ENCODE results near the gene IZUMO4. TPM values are rescaled to one million over a fixed set of nuclear protein-coding genes. Genes with fewer than 3 reads are reported as not detected.

IZUMO4 gene
- total and polyA plus RNA-seq, 4 donors = 5.0 to 9.8 (median 7.3) TPM

GRCh38 chr19:2140138-2140569 is 43.4 kb downstream of the IZUMO4 start:
- Histone ChIP-seq H3K4me3 (no peak overlapping the region), H3K27me3 (ENCODE audit: control insufficient read depth in 3 of 3, insufficient read depth in 3 of 3, low read length in 2 of 3) (no peaks in the 10 kb centered on the region), H3K36me3 (ENCODE audit: control insufficient read depth in 4 of 4, insufficient read depth in 4 of 4, low read length in 4 of 4) (peaks cover 2 to 45% (median 14%) of the 10 kb centered on the region in 4 donors), H3K9me3 (ENCODE audit: control insufficient read depth in 4 of 4, insufficient read depth in 3 of 4, low read length in 3 of 4) (no peaks in the 10 kb centered on the region), H3K4me1 (ENCODE audit: control insufficient read depth in 5 of 5, insufficient read depth in 5 of 5, low read length in 5 of 5) (no peaks in the 10 kb centered on the region), H3K27ac (ENCODE audit: low read depth in 1 of 2, low read length in 1 of 2) (no peak overlapping the region), H3K9ac (ENCODE audit: insufficient read depth in 1 of 2, low read length in 2 of 2) (no peak overlapping the region)
- no peak for TF ChIP-seq CTCF (IDR thresholded peaks at IDR 0.05; ENCODE audit: control extremely low read depth, extremely low read depth)
- 88 to 90% methylated on average over 14 of the region's 14 CpGs for WGBS, 2 donors
- no peak for ATAC-seq (ENCODE audit: insufficient read depth, low FRiP score)
- DNase-seq = no peak

- 94 to 95% methylated on average over 15 of the region's 15 CpGs for WGBS, 2 donors
- H3K27me3 ChIP-seq (ENCODE audit: control insufficient read depth in 3 of 3, insufficient read depth in 3 of 3, low read length in 2 of 3) = no peaks in the 10 kb centered on the region
- no peaks in the 10 kb centered on the region for H3K4me1 ChIP-seq (ENCODE audit: control insufficient read depth in 5 of 5, insufficient read depth in 5 of 5, low read length in 5 of 5)
- no peak for TF ChIP-seq CTCF (IDR thresholded peaks at IDR 0.05; ENCODE audit: control extremely low read depth, extremely low read depth)
- H3K4me3 ChIP-seq = no peak overlapping the region
- no peak for ATAC-seq (ENCODE audit: insufficient read depth, low FRiP score)
- no peaks in the 10 kb centered on the region for H3K9me3 ChIP-seq (ENCODE audit: control insufficient read depth in 4 of 4, insufficient read depth in 3 of 4, low read length in 3 of 4)
- DNase-seq = no peak
- no peak overlapping the region for H3K27ac ChIP-seq (ENCODE audit: low read depth in 1 of 2, low read length in 1 of 2)
- peaks cover 2 to 35% (median 10%) of the 10 kb centered on the region in 4 donors for H3K36me3 ChIP-seq (ENCODE audit: control insufficient read depth in 4 of 4, insufficient read depth in 4 of 4, low read length in 4 of 4)
- no peak overlapping the region for H3K9ac ChIP-seq (ENCODE audit: insufficient read depth in 1 of 2, low read length in 2 of 2)
These were observed 45.6 kb downstream of the IZUMO4 start for GRCh38 chr19:2142173-2142829.

- ATAC-seq (ENCODE audit: insufficient read depth, low FRiP score) = no peak
These were observed 47.5 kb downstream of the IZUMO4 start for GRCh38 chr19:2144190-2144589.

More at GRCh38 chr19:2144190-2144589, 47.5 kb downstream of the IZUMO4 start:
- H3K27ac ChIP-seq (ENCODE audit: low read depth in 1 of 2, low read length in 1 of 2) = no peak overlapping the region
- H3K9ac ChIP-seq (ENCODE audit: insufficient read depth in 1 of 2, low read length in 2 of 2) = no peak overlapping the region
- TF ChIP-seq CTCF (IDR thresholded peaks at IDR 0.05; ENCODE audit: control extremely low read depth, extremely low read depth) = no peak
- H3K4me1 ChIP-seq (ENCODE audit: control insufficient read depth in 5 of 5, insufficient read depth in 5 of 5, low read length in 5 of 5) = peaks cover 0 to 7% (median 0%) of the 10 kb centered on the region in 5 donors
- 94 to 96% methylated on average over 15 of the region's 15 CpGs for WGBS, 2 donors
- no peak for DNase-seq
- H3K9me3 ChIP-seq (ENCODE audit: control insufficient read depth in 4 of 4, insufficient read depth in 3 of 4, low read length in 3 of 4) = no peaks in the 10 kb centered on the region
- H3K36me3 ChIP-seq (ENCODE audit: control insufficient read depth in 4 of 4, insufficient read depth in 4 of 4, low read length in 4 of 4) = peaks cover 1 to 23% (median 4%) of the 10 kb centered on the region in 4 donors
- no peaks in the 10 kb centered on the region for H3K27me3 ChIP-seq (ENCODE audit: control insufficient read depth in 3 of 3, insufficient read depth in 3 of 3, low read length in 2 of 3)
- no peak overlapping the region for H3K4me3 ChIP-seq
